Testis (tissue), 2 donors: ENCODE measurements around the gene TPO.

Experiments used
- POLR2A ChIP-seq: fragments of 450-650 bp; IDR thresholded peaks from one replicate; pipeline ENCODE4 v1.6.1; 2017; ENCODE audit warnings: antibody characterized with exemption, mild to moderate bottlenecking, moderate library complexity
- TF ChIP-seq, protein P1 (sequence below), 3 experiments: fragments of 450-650 bp in 2 of 3; fragments of 200-600 bp in 1 of 3; sonication (generic) in 1 of 3; IDR thresholded peaks; one replicate each; pipeline ENCODE4 v1.5.1; 2016 to 2019; ENCODE audit warnings: antibody characterized with exemption in 3 of 3, mild to moderate bottlenecking in 2 of 3, moderate library complexity in 1 of 3

DNA sequence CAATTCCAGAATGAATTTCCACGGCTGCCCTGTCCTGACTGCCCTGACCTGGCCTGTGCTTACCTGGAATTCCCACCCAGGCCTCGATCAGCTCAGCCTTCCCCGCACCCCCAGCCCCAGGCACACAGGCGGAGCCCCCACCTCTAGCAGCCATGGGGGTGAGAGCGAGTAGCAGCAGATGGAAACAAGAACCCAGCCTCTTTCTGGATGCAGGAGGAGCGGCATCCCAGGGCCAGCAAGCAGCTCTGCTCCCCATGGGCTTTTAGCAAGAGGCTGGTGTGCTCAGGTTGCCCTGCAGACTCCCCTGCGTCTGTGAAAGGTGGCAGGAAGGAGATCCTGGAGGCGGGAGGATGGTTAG lies 101.8 kb downstream of the TPO start:
- TF ChIP-seq, protein P1, sequence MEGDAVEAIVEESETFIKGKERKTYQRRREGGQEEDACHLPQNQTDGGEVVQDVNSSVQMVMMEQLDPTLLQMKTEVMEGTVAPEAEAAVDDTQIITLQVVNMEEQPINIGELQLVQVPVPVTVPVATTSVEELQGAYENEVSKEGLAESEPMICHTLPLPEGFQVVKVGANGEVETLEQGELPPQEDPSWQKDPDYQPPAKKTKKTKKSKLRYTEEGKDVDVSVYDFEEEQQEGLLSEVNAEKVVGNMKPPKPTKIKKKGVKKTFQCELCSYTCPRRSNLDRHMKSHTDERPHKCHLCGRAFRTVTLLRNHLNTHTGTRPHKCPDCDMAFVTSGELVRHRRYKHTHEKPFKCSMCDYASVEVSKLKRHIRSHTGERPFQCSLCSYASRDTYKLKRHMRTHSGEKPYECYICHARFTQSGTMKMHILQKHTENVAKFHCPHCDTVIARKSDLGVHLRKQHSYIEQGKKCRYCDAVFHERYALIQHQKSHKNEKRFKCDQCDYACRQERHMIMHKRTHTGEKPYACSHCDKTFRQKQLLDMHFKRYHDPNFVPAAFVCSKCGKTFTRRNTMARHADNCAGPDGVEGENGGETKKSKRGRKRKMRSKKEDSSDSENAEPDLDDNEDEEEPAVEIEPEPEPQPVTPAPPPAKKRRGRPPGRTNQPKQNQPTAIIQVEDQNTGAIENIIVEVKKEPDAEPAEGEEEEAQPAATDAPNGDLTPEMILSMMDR (IDR thresholded peaks at IDR 0.05): no peak
- TF ChIP-seq POLR2A: no peak
